ENCODE measurements around the gene GPR146.

The GPR146 gene

DNA sequence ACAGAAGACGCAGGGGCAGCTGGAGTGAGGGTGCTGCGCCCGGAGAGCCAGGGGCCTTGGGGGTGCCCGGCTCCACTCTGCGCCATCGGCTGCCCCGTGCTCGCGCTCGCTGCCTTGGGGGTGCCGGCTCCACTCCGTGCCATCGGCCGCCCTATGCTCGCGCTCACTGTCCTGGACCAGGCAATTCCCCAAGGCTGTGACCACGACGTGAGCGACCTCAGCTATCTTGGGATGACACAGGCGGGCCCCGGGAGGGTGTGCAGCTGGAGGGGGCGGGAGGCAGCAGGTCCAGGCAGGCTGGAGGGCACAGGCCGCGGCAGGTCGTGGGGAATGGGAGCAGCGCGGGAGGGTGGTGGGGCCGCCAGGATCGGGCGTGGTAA is 31.6 kb upstream of the GPR146 start:
- Histone ChIP-seq H3K36me3 (replicated peaks in 1 of 2; ENCODE audit: control insufficient read depth in 2 of 2, insufficient read depth in 2 of 2, low read length in 2 of 2) (peaks cover 19 to 34% of the 10 kb centered on the region in 2 donors), H3K4ac (ENCODE audit: low read length) (no peak overlapping the region), H4K91ac (ENCODE audit: low read depth, low read length, poor library complexity) (no peak overlapping the region), H3K27ac (replicated peaks; ENCODE audit: low read length) (no peak overlapping the region), H3K9ac (ENCODE audit: low read depth, low read length, poor library complexity) (peak overlapping the region; percentile 21), H2BK5ac (ENCODE audit: low read length) (no peak overlapping the region), H3K9me3 (replicated peaks in 1 of 2; ENCODE audit: control insufficient read depth in 2 of 2, insufficient read depth in 1 of 2, low read depth in 1 of 2, low read length in 2 of 2) (peaks cover 0 to 4% of the 10 kb centered on the region in 2 donors), H2AK5ac (ENCODE audit: low read depth, low read length) (no peak overlapping the region), H3K14ac (ENCODE audit: low read length) (no peak overlapping the region), H3K4me2 (ENCODE audit: insufficient read depth, low read length, poor library complexity, severe bottlenecking) (no peak overlapping the region), H3K23ac (ENCODE audit: low read depth, low read length, poor library complexity) (peak overlapping the region; percentile 91), H3K79me1 (ENCODE audit: low read depth, low read length) (peaks cover 50% of the 10 kb centered on the region), H2BK15ac (ENCODE audit: low read length) (no peak overlapping the region), H3K27me3 (ENCODE audit: control insufficient read depth in 3 of 3, insufficient read depth in 3 of 3, low read depth in 1 of 3, low read length in 3 of 3) (no peaks in the 10 kb centered on the region), H4K8ac (ENCODE audit: low read depth, low read length) (peak overlapping the region; percentile 43), H3K4me3 (ENCODE audit: low read length in 2 of 2) (peak overlapping the region in 1 of 2 donors; percentile 40), H2AFZ (ENCODE audit: low read length) (no peak overlapping the region), H2BK120ac (ENCODE audit: low read depth, low read length) (no peak overlapping the region), H3K18ac (ENCODE audit: low read length) (no peak overlapping the region), H3K4me1 (ENCODE audit: control insufficient read depth in 2 of 2, insufficient read depth in 1 of 2, low read depth in 1 of 2, low read length in 2 of 2) (peaks cover 4 to 10% of the 10 kb centered on the region in 2 donors), H2BK12ac (ENCODE audit: low read length) (no peak overlapping the region)
- WGBS, 2 donors (ENCODE audit: extremely low coverage in 2 of 2, insufficient read length in 2 of 2, insufficient replicate concordance in 1 of 2): no CpG with 5 or more reads among the region's 30 CpGs
- no peak for DNase-seq (ENCODE audit: low spot score)

DNA sequence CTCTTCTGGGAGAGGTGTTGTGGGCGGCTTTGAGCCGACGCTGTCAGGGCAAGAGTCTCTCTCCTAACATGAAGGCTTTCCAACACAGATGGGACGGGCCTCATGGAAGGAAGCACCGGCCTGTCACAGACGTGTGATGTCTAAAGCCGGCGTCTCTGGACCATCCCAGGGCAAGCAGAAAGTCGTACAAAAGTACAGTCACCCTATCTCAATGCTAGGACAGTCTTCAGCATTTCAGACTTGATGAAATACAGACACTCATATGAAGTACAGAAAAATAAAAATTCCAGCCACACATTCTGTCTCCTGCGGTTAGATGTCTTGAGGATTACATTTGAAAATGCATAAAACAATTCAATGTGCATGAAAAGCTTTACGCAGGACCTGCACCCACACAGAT is 30.8 kb upstream of the GPR146 start:
- H3K23ac ChIP-seq (ENCODE audit: low read depth, low read length, poor library complexity): no peak overlapping the region
- no peak overlapping the region for H3K4me2 ChIP-seq (ENCODE audit: insufficient read depth, low read length, poor library complexity, severe bottlenecking)
- H3K27me3 ChIP-seq (ENCODE audit: control insufficient read depth in 3 of 3, insufficient read depth in 3 of 3, low read depth in 1 of 3, low read length in 3 of 3): no peaks in the 10 kb centered on the region
- peaks cover 18 to 34% of the 10 kb centered on the region in 2 donors for H3K36me3 ChIP-seq (replicated peaks in 1 of 2; ENCODE audit: control insufficient read depth in 2 of 2, insufficient read depth in 2 of 2, low read length in 2 of 2)
- H3K27ac ChIP-seq (replicated peaks; ENCODE audit: low read length): no peak overlapping the region
- H3K14ac ChIP-seq (ENCODE audit: low read length): no peak overlapping the region
- H3K4me3 ChIP-seq (ENCODE audit: low read length in 2 of 2): no peak overlapping the region
- no peak overlapping the region for H2BK15ac ChIP-seq (ENCODE audit: low read length)
- peaks cover 4 to 10% of the 10 kb centered on the region in 2 donors for H3K4me1 ChIP-seq (ENCODE audit: control insufficient read depth in 2 of 2, insufficient read depth in 1 of 2, low read depth in 1 of 2, low read length in 2 of 2)
- no peak overlapping the region for H2AK5ac ChIP-seq (ENCODE audit: low read depth, low read length)
- H3K9ac ChIP-seq (ENCODE audit: low read depth, low read length, poor library complexity): no peak overlapping the region
- H3K18ac ChIP-seq (ENCODE audit: low read length): no peak overlapping the region
- DNase-seq (ENCODE audit: low spot score): no peak
- H2BK5ac ChIP-seq (ENCODE audit: low read length): no peak overlapping the region
- WGBS, 2 donors (ENCODE audit: extremely low coverage in 2 of 2, insufficient read length in 2 of 2, insufficient replicate concordance in 1 of 2): no CpG with 5 or more reads among the region's 11 CpGs
- H4K8ac ChIP-seq (ENCODE audit: low read depth, low read length): no peak overlapping the region
- no peak overlapping the region for H2AFZ ChIP-seq (ENCODE audit: low read length)
- H3K9me3 ChIP-seq (replicated peaks in 1 of 2; ENCODE audit: control insufficient read depth in 2 of 2, insufficient read depth in 1 of 2, low read depth in 1 of 2, low read length in 2 of 2): peaks cover 0 to 4% of the 10 kb centered on the region in 2 donors
- H3K4ac ChIP-seq (ENCODE audit: low read length): no peak overlapping the region
- no peak overlapping the region for H2BK120ac ChIP-seq (ENCODE audit: low read depth, low read length)
- no peak overlapping the region for H2BK12ac ChIP-seq (ENCODE audit: low read length)
- peaks cover 48% of the 10 kb centered on the region for H3K79me1 ChIP-seq (ENCODE audit: low read depth, low read length)
- H4K91ac ChIP-seq (ENCODE audit: low read depth, low read length, poor library complexity): no peak overlapping the region

DNA sequence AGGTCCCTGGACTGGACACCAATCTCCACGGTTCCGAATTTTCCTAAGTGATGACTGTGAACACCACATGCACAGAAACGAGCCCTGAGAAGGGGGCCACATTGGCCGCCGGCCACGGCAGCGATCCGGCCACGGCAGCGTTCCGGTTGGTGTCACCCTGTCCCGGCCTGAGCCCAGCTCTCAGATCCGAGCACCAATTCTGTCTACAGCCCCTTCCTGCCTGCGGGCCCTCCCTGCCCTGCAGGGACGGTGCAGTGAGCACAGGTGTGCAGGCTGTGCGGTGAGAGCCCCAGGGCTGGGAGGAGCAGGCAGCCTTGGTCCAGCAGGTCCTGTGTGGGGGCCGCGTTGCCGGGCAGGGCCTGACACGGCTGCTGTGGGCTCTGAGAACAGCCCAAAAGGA is 29.7 kb upstream of the GPR146 start:
- H2BK120ac ChIP-seq (ENCODE audit: low read depth, low read length): no peak overlapping the region
- H3K14ac ChIP-seq (ENCODE audit: low read length): peak overlapping the region; percentile 71
- no peak overlapping the region for H3K4me2 ChIP-seq (ENCODE audit: insufficient read depth, low read length, poor library complexity, severe bottlenecking)
- WGBS, 2 donors (ENCODE audit: extremely low coverage in 2 of 2, insufficient read length in 2 of 2, insufficient replicate concordance in 1 of 2): no CpG with 5 or more reads among the region's 20 CpGs
- no peak for DNase-seq (ENCODE audit: low spot score)
- H3K27ac ChIP-seq (replicated peaks; ENCODE audit: low read length): no peak overlapping the region
- peak overlapping the region in 1 of 2 donors; percentile 51 for H3K4me3 ChIP-seq (ENCODE audit: low read length in 2 of 2)
- H3K23ac ChIP-seq (ENCODE audit: low read depth, low read length, poor library complexity): peak overlapping the region; percentile 65
- H3K9ac ChIP-seq (ENCODE audit: low read depth, low read length, poor library complexity): no peak overlapping the region
- peak overlapping the region; percentile 24 for H2BK5ac ChIP-seq (ENCODE audit: low read length)
- no peak overlapping the region for H4K8ac ChIP-seq (ENCODE audit: low read depth, low read length)
- peaks cover 49% of the 10 kb centered on the region for H3K79me1 ChIP-seq (ENCODE audit: low read depth, low read length)
- peak overlapping the region; percentile 71 for H3K18ac ChIP-seq (ENCODE audit: low read length)
- no peak overlapping the region for H4K91ac ChIP-seq (ENCODE audit: low read depth, low read length, poor library complexity)
- peak overlapping the region; percentile 70 for H2AK5ac ChIP-seq (ENCODE audit: low read depth, low read length)
- H2BK15ac ChIP-seq (ENCODE audit: low read length): no peak overlapping the region
- H2AFZ ChIP-seq (ENCODE audit: low read length): no peak overlapping the region
- peaks cover 12 to 33% of the 10 kb centered on the region in 2 donors for H3K36me3 ChIP-seq (replicated peaks in 1 of 2; ENCODE audit: control insufficient read depth in 2 of 2, insufficient read depth in 2 of 2, low read length in 2 of 2)
- H3K9me3 ChIP-seq (replicated peaks in 1 of 2; ENCODE audit: control insufficient read depth in 2 of 2, insufficient read depth in 1 of 2, low read depth in 1 of 2, low read length in 2 of 2): peaks cover 0 to 1% of the 10 kb centered on the region in 2 donors
- H3K27me3 ChIP-seq (ENCODE audit: control insufficient read depth in 3 of 3, insufficient read depth in 3 of 3, low read depth in 1 of 3, low read length in 3 of 3): no peaks in the 10 kb centered on the region
- H3K4ac ChIP-seq (ENCODE audit: low read length): no peak overlapping the region
- peak overlapping the region; percentile 58 for H2BK12ac ChIP-seq (ENCODE audit: low read length)
- H3K4me1 ChIP-seq (ENCODE audit: control insufficient read depth in 2 of 2, insufficient read depth in 1 of 2, low read depth in 1 of 2, low read length in 2 of 2): peaks cover 4 to 8% of the 10 kb centered on the region in 2 donors

DNA sequence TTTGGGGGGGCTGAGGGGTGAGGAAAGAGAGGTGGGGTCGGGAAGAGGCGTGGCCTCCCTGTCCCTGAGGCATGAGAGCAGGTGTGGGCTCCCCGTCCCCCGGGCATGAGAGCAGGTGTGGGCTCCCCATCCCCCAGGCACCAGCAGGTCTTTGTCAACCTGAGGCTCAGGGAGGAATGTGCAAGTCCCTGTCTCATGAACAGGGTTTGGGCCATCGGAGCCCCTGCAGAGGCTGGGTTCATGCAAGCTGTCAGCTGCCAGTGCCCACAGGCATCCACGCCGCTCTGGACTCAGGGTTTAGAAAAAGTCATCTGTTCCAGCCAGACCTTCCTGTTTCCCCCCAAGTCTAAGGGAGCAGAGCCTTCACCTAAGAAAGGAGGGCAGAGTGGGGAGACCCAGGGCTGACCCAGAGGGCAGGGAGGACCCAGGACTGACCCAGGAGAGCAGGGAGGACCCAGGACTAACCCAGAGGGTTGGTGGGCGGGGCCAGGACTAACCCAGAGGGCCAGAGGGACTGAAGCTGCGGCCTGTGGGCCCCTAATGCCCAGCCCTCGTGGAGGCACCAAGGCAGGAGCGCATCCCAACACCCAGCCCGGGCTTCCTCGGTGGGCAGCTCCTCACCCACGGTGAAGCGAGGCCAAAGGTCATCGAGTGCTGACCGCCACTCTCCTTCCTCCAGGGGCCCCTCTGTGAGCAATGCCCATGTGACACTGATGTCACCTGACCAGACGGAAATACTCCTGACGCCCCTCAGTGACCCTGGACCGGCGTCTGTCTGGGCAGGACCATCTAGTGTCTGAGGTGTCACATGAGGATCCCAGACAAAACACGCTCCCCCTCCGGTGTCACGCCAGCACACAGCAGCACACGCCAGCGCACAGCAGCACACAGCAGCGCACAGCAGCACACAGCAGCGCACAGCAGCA is 28.9 kb upstream of the GPR146 start:
- Histone ChIP-seq H3K18ac (ENCODE audit: low read length) (peak overlapping the region; percentile 44), H3K4me3 (ENCODE audit: low read length in 2 of 2) (no peak overlapping the region), H3K4me1 (ENCODE audit: control insufficient read depth in 2 of 2, insufficient read depth in 1 of 2, low read depth in 1 of 2, low read length in 2 of 2) (peaks cover 4 to 8% of the 10 kb centered on the region in 2 donors), H3K4ac (ENCODE audit: low read length) (no peak overlapping the region), H2BK120ac (ENCODE audit: low read depth, low read length) (no peak overlapping the region), H4K8ac (ENCODE audit: low read depth, low read length) (peak overlapping the region; percentile 23), H3K27me3 (ENCODE audit: control insufficient read depth in 3 of 3, insufficient read depth in 3 of 3, low read depth in 1 of 3, low read length in 3 of 3) (no peaks in the 10 kb centered on the region), H3K14ac (ENCODE audit: low read length) (peak overlapping the region; percentile 71), H2AFZ (ENCODE audit: low read length) (no peak overlapping the region), H3K27ac (replicated peaks; ENCODE audit: low read length) (no peak overlapping the region), H3K4me2 (ENCODE audit: insufficient read depth, low read length, poor library complexity, severe bottlenecking) (no peak overlapping the region), H2BK5ac (ENCODE audit: low read length) (peak overlapping the region; percentile 60), H3K23ac (ENCODE audit: low read depth, low read length, poor library complexity) (peak overlapping the region; percentile 95), H3K9me3 (replicated peaks in 1 of 2; ENCODE audit: control insufficient read depth in 2 of 2, insufficient read depth in 1 of 2, low read depth in 1 of 2, low read length in 2 of 2) (peaks cover under 1 to 1% of the 10 kb centered on the region in 2 donors), H3K9ac (ENCODE audit: low read depth, low read length, poor library complexity) (no peak overlapping the region), H3K79me1 (ENCODE audit: low read depth, low read length) (peaks cover 45% of the 10 kb centered on the region), H2AK5ac (ENCODE audit: low read depth, low read length) (peak overlapping the region; percentile 70), H2BK15ac (ENCODE audit: low read length) (no peak overlapping the region), H3K36me3 (replicated peaks in 1 of 2; ENCODE audit: control insufficient read depth in 2 of 2, insufficient read depth in 2 of 2, low read length in 2 of 2) (peaks cover 8 to 33% of the 10 kb centered on the region in 2 donors), H4K91ac (ENCODE audit: low read depth, low read length, poor library complexity) (no peak overlapping the region), H2BK12ac (ENCODE audit: low read length) (no peak overlapping the region)
- no CpG with 5 or more reads among the region's 28 CpGs for WGBS, 2 donors (ENCODE audit: extremely low coverage in 2 of 2, insufficient read length in 2 of 2, insufficient replicate concordance in 1 of 2)
- DNase-seq (ENCODE audit: low spot score): no peak
